ENCODE data around the gene LIPI.
"Not testable (repeated sequence)": the region's sequence is repeated elsewhere in the genome, so short reads cannot be mapped to it uniquely, and the experiment has no call there.

The LIPI gene

GRCh38 chr21:14072761-14073535 is 137.8 kb downstream of the LIPI start:
- DNase-seq = no peak

GRCh38 chr21:14071902-14072734 is 138.6 kb downstream of the LIPI start:
- DNase-seq = no peak

GRCh38 chr21:14070968-14071367 is 139.8 kb downstream of the LIPI start:
- DNase-seq = no peak

GRCh38 chr21:14070049-14070893 is 140.5 kb downstream of the LIPI start:
- DNase-seq = no peak

- DNase-seq = no peak
These were observed 146.5 kb downstream of the LIPI start for GRCh38 chr21:14064296-14064645.

GRCh38 chr21:14063620-14064295 is 147.0 kb downstream of the LIPI start:
- not testable (repeated sequence) for DNase-seq

- DNase-seq = not testable (repeated sequence)
These were observed 148.1 kb downstream of the LIPI start for GRCh38 chr21:14062684-14063083.

GRCh38 chr21:14061820-14062219 is 148.9 kb downstream of the LIPI start:
- DNase-seq = not testable (repeated sequence)

- DNase-seq = not testable (repeated sequence)
These were observed 151.6 kb downstream of the LIPI start for GRCh38 chr21:14058995-14059627.

Measured in CD4-positive, alpha-beta T cell treated with Interleukin-15 for 1 hour (primary cell).